CD4-positive, alpha-beta T cell treated with Interleukin-1 beta for 1 hour (primary cell): ENCODE data around the gene SMIM14.
"Not testable (repeated sequence)": the region's sequence is repeated elsewhere in the genome, so short reads cannot be mapped to it uniquely, and the experiment has no call there.

Experiments
- DNase-seq, 2 donors: peaks; one replicate each; pipeline ENCODE4 v3.0.0-alpha.2; 2020 to 2022

The SMIM14 gene

GRCh38 chr4:39528061-39528465 is 110.6 kb downstream of the SMIM14 start:
- no peak for DNase-seq

DNA sequence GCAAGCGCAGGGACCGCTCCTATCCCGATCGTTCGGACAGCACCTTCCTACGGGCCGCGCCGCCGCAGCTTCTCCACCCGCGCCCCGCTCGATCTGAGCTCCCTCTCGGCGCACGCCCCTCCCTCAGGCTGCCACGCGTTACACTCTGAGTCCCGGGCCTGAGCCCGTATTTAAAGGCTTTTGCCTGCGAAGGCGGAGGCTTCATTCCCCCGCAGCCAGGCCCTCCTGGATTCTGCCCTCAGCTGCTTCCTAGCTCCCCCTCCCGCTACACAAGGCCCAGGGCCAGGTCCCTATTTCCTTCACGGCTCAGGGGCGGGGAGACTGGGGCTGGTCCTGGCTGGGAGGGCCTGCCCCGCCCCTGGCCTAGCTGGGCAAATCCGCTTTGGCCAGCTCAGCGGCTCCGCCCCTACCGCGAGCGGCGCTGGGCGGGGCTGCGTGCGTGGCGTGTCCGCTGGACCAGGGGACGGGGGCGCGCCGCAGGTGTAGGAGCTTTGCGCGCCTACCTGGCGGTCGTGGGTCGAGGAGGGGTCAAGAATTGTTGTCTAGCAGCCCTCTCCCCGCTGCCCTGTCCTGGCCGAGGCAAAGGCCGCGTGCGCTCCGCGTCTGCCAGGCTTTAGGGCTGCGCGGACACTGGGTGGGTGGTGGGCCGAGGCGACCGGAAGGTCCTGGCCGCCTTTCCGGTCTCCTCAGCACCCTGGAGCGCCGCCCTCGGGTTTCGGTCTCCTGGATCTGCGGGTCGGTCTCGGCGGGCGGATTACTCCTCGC is 111.2 kb downstream of the SMIM14 start, which contains the start of gene UGDH:
TSS of gene UGDH (minus strand) at position 144 of the 765 bp plus-strand sequence. CDS start 5,927 bp downstream, outside the sequence.
- peak; percentile 90 for DNase-seq

DNA sequence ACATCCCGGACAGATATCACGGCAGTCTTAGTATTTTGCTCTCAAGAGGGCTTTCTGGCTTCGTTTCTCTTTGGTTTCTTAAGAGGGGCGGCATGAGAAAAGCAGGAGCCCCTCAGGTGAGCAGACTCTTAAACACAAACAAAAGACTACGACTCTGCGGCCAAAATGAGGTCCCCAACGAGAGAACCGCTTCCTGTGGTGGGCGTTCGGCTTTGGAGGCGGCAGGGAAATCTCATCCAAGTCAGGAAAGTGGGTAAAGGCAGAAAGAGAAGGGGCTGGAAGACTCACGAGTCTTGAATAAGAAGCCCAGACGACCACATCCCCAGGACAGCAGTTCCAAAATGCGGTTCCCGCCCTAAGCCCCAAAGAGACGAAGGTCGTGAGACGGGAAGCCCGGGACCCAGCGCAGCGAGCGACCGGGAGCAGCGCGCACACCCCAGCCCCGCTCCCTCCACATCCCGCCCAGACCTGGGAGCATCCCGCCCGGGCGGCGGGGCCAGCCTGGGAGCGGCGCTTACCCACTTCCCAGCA is 111.8 kb downstream of the SMIM14 start:
- peak in 1 of 2 donors; percentile 11 for DNase-seq

DNA sequence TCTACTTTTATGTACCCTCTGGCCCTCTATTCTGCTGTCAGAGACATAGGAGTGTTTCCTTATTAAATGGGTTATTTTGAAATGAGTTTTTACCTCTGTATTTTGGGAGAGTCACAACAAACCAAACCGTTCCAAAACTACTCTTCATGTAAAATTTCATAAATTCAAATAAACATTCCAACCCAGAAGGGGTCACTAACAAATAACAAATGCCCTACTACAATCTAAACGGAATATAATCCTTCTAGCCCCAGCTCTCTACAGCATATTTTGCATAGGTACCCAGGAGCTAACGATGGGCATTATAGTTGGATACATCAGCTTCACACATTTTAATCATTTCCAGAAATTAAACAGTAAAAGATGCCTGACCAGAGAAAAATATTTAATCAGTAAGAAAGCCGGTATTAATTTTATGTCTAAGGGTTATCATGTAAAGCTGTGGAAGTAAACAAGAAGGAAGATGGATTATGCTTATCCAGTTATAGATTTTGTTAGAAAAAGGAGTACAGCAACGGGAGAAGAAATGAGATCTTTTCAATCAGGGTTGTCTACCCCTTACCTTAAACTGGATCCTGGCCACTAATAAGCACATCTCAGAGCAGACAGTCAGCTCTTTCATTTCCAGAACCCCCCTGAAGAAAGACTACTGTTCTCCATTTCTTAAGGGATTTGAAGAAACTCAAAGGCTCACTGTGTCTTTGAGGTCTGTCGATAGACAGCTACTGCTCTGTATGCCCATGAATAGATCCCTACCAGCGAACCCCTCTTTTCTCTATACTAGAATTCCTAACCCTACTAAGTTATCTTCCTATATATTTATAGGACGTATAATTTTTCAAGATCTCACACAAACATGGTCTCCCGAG is 112.6 kb downstream of the SMIM14 start:
- no peak for DNase-seq

DNA sequence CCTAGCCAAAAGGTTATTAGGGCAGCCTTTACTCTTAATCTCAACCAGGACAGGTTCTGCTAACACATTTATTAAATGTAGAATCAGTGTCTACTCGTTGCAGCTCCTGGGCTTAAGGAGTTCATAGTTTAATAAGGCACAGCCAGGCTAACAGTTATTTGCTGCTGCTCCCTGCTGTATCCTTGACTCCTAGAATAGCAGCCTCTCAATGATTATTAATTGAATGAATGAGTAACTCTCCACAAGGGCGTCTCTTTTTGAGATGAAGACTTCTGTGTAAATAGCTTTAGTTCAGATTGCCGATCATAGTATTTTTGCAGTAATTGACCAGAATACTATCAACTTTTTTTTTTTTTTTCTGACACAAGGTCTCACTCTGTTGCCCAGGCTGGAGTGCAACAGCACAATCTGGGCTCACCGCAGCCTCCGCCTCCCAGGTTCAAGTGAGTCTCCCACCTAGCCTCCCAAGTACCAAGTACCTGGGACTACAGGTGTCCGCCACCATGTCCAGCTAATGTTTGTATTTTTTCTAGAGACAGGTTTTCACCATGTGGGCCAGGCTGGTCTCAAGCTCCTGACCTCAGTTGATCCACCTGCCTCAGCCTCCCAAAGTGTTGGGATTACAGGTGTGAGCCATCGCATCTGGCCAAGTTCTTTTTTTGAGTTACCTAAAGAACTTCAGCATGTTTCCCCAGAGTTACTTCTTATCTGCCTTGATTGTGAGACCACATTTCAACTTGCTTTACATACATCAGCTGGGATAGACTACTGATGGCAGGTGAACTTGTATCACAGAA is 114.3 kb downstream of the SMIM14 start:
- DNase-seq, result no peak

- no peak for DNase-seq
These were observed 116.6 kb downstream of the SMIM14 start for GRCh38 chr4:39522068-39522467.

DNA sequence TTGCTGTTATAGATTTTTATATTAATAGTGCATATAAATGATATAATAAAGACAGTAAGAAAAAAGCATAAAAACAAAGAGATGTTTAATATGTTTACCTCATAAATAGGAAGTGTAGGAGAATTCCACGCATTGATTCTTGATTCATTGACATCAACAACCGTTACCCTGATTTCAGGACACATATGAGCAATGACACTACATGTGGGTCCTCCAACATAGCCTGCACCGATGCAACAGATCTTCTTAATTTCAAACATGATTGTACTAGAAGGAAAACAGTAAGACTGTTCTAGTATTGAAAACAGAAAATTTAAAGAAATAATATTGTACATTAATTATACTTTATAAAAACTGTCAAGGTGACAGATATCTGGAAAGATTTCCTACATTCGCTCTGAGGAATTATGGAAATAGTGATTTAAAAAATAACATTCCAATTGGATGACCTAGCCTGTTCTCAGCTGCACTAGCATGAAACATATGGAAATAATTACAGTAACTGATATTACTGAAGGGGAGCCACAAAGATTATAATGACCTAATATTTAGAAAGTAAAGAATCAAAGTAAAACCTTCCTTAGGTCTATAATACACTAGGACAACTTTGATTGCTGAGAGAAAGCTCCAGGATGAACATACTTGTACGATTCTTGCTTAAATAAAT is 117.3 kb downstream of the SMIM14 start:
- DNase-seq, result no peak

DNA sequence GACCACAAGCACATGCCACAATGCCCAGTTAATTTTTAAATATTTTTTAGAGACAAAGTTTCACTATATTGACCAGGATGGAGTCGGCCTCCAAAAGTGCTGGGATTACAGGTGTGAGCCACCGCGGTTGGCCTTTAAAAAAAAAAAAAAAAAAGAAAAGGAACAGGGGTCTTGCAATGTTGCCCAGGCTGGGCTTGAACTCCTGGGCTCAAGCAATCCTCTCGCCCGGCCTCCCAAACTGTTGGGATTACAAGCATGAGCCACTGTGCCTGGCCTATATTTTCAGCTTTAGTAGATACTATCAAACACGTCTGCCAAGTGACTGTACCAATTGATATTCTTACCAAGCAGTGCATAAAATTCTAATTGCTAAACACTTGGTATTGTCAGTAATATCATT is 120.2 kb downstream of the SMIM14 start:
- no peak for DNase-seq

GRCh38 chr4:39516407-39516966 is 122.2 kb downstream of the SMIM14 start:
- DNase-seq, result no peak

GRCh38 chr4:39515669-39516401 is 122.8 kb downstream of the SMIM14 start:
- DNase-seq, result not testable (repeated sequence)

- DNase-seq, result no peak
These were observed 123.7 kb downstream of the SMIM14 start for GRCh38 chr4:39514888-39515401.

- not testable (repeated sequence) for DNase-seq
These were observed 124.4 kb downstream of the SMIM14 start for GRCh38 chr4:39514266-39514665.

- DNase-seq, result no peak
These were observed 128.2 kb downstream of the SMIM14 start for GRCh38 chr4:39510348-39510929.

DNA sequence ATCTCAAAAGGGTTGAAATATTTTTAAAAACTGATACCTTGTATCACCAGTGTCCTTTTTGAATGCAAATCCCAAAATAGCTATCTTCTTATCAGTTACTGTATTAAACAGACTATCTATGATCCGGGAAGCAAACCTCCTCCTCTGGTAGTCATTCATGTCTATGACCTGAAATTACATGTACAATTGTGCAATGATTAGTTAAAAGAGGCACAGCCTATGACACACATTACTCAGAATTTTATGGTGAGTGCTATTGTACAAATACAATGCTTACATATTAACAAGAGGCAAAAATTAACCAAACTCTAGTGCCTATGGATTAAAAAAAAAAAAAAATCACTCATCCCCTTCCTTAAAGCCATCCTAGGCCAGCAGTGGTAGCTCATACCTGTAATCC is 133.1 kb downstream of the SMIM14 start:
- no peak for DNase-seq

GRCh38 chr4:39504538-39504937 is 134.1 kb downstream of the SMIM14 start:
- no peak for DNase-seq

- not testable (repeated sequence) for DNase-seq
These were observed 136.0 kb downstream of the SMIM14 start for GRCh38 chr4:39502664-39503035.

GRCh38 chr4:39502019-39502663 is 136.5 kb downstream of the SMIM14 start:
- DNase-seq, result no peak

- DNase-seq, result no peak
These were observed 140.0 kb downstream of the SMIM14 start for GRCh38 chr4:39498727-39499020.

- no peak for DNase-seq
These were observed 140.5 kb downstream of the SMIM14 start for GRCh38 chr4:39497909-39498726.
